DOHH2 (cell line): ENCODE data around the gene KCNE1.

Source experiments
- H3F3A ChIP-seq: fragments of 200-600 bp; sonication (generic), shearing (Covaris generic); 2 replicates; pipeline ENCODE4 v1.6.0; 2016; ENCODE audit warnings: antibody characterized with exemption, mild to moderate bottlenecking; ENCODE audit not compliant: control insufficient read depth, insufficient read depth
- H3K27ac ChIP-seq: fragments of 200-600 bp; sonication (generic); 2 replicates; pipeline ENCODE4 v1.5.1; 2014; ENCODE audit warnings: low read depth, mild to moderate bottlenecking, low read length, moderate library complexity
- H3K27me3 ChIP-seq: fragments of 200-600 bp; sonication (generic); 2 replicates; pipeline ENCODE4 v1.6.1; 2014; ENCODE audit warnings: mild to moderate bottlenecking, low read length, mixed read lengths; ENCODE audit not compliant: control insufficient read depth
- H3K36me3 ChIP-seq: fragments of 200-600 bp; sonication (generic); 2 replicates; pipeline ENCODE4 v1.6.1; 2014; ENCODE audit warnings: mild to moderate bottlenecking, low read length, moderate library complexity, mixed read lengths; ENCODE audit not compliant: control insufficient read depth
- H3K4me1 ChIP-seq: fragments of 200-600 bp; sonication (generic); 2 replicates; pipeline ENCODE4 v1.6.1; 2014; ENCODE audit warnings: mild to moderate bottlenecking, low read length, mixed read lengths; ENCODE audit not compliant: control insufficient read depth
- H3K4me2 ChIP-seq: fragments of 200-600 bp; sonication (generic); 2 replicates; pipeline ENCODE4 v1.6.0; 2014; ENCODE audit warnings: mild to moderate bottlenecking, low read length, moderate library complexity
- H3K4me3 ChIP-seq: fragments of 200-600 bp; sonication (generic); 2 replicates; pipeline ENCODE4 v1.5.1; 2014; ENCODE audit warnings: mild to moderate bottlenecking, low read length, mixed read lengths
- H3K79me2 ChIP-seq: fragments of 200-600 bp; sonication (generic); 2 replicates; pipeline ENCODE4 v1.6.1; 2014; ENCODE audit warnings: mild to moderate bottlenecking, low read length, mixed read lengths; ENCODE audit not compliant: control insufficient read depth
- H3K9me2 ChIP-seq: fragments of 200-600 bp; sonication (generic); replicated peaks from 2 replicates; pipeline ENCODE4 v1.6.1; 2014; ENCODE audit warnings: mild to moderate bottlenecking, low read length, mixed read lengths; ENCODE audit not compliant: control insufficient read depth
- H3K9me3 ChIP-seq: fragments of 200-600 bp; sonication (generic); 2 replicates; pipeline ENCODE4 v1.6.1; 2014; ENCODE audit warnings: antibody characterized with exemption, low read length, mixed read lengths; ENCODE audit not compliant: control insufficient read depth, insufficient read depth
- H4K20me1 ChIP-seq: fragments of 200-600 bp; sonication (generic); 2 replicates; pipeline ENCODE4 v1.6.0; 2014; ENCODE audit warnings: low read depth, mild to moderate bottlenecking, antibody characterized with exemption, low read length, moderate library complexity; ENCODE audit not compliant: control insufficient read depth, insufficient read depth
- EZH2phosphoT487 ChIP-seq: fragments of 200-600 bp; sonication (generic); IDR thresholded peaks from 2 replicates; pipeline ENCODE4 v1.6.1; 2017; ENCODE audit warnings: borderline replicate concordance, mild to moderate bottlenecking, antibody characterized with exemption, low read length, moderate library complexity, mixed read lengths
- TF ChIP-seq, protein P1 (sequence below): fragments of 200-600 bp; sonication (generic); IDR thresholded peaks from one replicate; pipeline ENCODE4 v1.5.1; 2014; ENCODE audit warnings: antibody characterized with exemption, mild to moderate bottlenecking, low read depth, low read length; ENCODE audit not compliant: poor library complexity, severe bottlenecking

KCNE1 gene

GRCh38 chr21:34526618-34527290 is 14.7 kb upstream of the KCNE1 start:
- H3K4me2 ChIP-seq = no peak overlapping the region
- TF ChIP-seq EZH2phosphoT487 = no peak
- TF ChIP-seq, protein P1, sequence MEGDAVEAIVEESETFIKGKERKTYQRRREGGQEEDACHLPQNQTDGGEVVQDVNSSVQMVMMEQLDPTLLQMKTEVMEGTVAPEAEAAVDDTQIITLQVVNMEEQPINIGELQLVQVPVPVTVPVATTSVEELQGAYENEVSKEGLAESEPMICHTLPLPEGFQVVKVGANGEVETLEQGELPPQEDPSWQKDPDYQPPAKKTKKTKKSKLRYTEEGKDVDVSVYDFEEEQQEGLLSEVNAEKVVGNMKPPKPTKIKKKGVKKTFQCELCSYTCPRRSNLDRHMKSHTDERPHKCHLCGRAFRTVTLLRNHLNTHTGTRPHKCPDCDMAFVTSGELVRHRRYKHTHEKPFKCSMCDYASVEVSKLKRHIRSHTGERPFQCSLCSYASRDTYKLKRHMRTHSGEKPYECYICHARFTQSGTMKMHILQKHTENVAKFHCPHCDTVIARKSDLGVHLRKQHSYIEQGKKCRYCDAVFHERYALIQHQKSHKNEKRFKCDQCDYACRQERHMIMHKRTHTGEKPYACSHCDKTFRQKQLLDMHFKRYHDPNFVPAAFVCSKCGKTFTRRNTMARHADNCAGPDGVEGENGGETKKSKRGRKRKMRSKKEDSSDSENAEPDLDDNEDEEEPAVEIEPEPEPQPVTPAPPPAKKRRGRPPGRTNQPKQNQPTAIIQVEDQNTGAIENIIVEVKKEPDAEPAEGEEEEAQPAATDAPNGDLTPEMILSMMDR = no peak
- no peaks in the 10 kb centered on the region for H3F3A ChIP-seq
- no peaks in the 10 kb centered on the region for H3K9me2 ChIP-seq
- H3K27ac ChIP-seq = no peak overlapping the region
- H3K9me3 ChIP-seq = no peaks in the 10 kb centered on the region
- H4K20me1 ChIP-seq = no peaks in the 10 kb centered on the region
- H3K27me3 ChIP-seq = peaks cover 13% of the 10 kb centered on the region
- H3K4me3 ChIP-seq = no peak overlapping the region
- H3K79me2 ChIP-seq = no peaks in the 10 kb centered on the region
- H3K4me1 ChIP-seq = no peaks in the 10 kb centered on the region
- no peaks in the 10 kb centered on the region for H3K36me3 ChIP-seq

- TF ChIP-seq, protein P1 = no peak
- H3K4me1 ChIP-seq = no peaks in the 10 kb centered on the region
- H3K36me3 ChIP-seq = no peaks in the 10 kb centered on the region
- no peak overlapping the region for H3K4me2 ChIP-seq
- no peaks in the 10 kb centered on the region for H3K79me2 ChIP-seq
- H3F3A ChIP-seq = no peaks in the 10 kb centered on the region
- no peaks in the 10 kb centered on the region for H4K20me1 ChIP-seq
- no peaks in the 10 kb centered on the region for H3K9me3 ChIP-seq
- H3K27me3 ChIP-seq = peaks cover 13% of the 10 kb centered on the region
- H3K27ac ChIP-seq = no peak overlapping the region
- H3K9me2 ChIP-seq = no peaks in the 10 kb centered on the region
- no peak overlapping the region for H3K4me3 ChIP-seq
Measured at GRCh38 chr21:34526241-34526617, 14.2 kb upstream of the KCNE1 start.

- Histone ChIP-seq H3K9me3 (no peaks in the 10 kb centered on the region), H3K4me2 (no peak overlapping the region), H3F3A (no peaks in the 10 kb centered on the region), H3K9me2 (no peaks in the 10 kb centered on the region), H4K20me1 (no peaks in the 10 kb centered on the region), H3K79me2 (no peaks in the 10 kb centered on the region), H3K36me3 (no peaks in the 10 kb centered on the region), H3K27ac (no peak overlapping the region), H3K4me3 (no peak overlapping the region), H3K27me3 (peaks cover 10% of the 10 kb centered on the region), H3K4me1 (no peaks in the 10 kb centered on the region)
- TF ChIP-seq, protein P1 = no peak
- TF ChIP-seq EZH2phosphoT487 = no peak
Measured at GRCh38 chr21:34524646-34525601, 12.9 kb upstream of the KCNE1 start.
